Measurements from ENCODE around the gene VPS13A.

GRCh38 chr9:77370064-77370463, 192.7 kb downstream of the VPS13A start:
- TF ChIP-seq MAX (CRISPR knock-in tag; IDR thresholded peaks at IDR 0.05) (no peak), NR1H2 (CRISPR knock-in tag; IDR thresholded peaks at IDR 0.05) (no peak), ATF1 (CRISPR knock-in tag; IDR thresholded peaks at IDR 0.05) (no peak), FOXJ3 (CRISPR knock-in tag; IDR thresholded peaks at IDR 0.05; ENCODE audit: borderline replicate concordance) (no peak), ETV6 (CRISPR knock-in tag; IDR thresholded peaks at IDR 0.05) (no peak), NR2C2 (CRISPR knock-in tag; IDR thresholded peaks at IDR 0.05) (no peak)
- TF ChIP-seq, protein P1, sequence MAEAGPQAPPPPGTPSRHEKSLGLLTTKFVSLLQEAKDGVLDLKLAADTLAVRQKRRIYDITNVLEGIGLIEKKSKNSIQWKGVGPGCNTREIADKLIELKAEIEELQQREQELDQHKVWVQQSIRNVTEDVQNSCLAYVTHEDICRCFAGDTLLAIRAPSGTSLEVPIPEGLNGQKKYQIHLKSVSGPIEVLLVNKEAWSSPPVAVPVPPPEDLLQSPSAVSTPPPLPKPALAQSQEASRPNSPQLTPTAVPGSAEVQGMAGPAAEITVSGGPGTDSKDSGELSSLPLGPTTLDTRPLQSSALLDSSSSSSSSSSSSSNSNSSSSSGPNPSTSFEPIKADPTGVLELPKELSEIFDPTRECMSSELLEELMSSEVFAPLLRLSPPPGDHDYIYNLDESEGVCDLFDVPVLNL (CRISPR knock-in tag; IDR thresholded peaks at IDR 0.05; ENCODE audit: borderline replicate concordance, low read depth), result no peak
- TF ChIP-seq, protein P2, sequence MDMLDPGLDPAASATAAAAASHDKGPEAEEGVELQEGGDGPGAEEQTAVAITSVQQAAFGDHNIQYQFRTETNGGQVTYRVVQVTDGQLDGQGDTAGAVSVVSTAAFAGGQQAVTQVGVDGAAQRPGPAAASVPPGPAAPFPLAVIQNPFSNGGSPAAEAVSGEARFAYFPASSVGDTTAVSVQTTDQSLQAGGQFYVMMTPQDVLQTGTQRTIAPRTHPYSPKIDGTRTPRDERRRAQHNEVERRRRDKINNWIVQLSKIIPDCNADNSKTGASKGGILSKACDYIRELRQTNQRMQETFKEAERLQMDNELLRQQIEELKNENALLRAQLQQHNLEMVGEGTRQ (CRISPR knock-in tag; IDR thresholded peaks at IDR 0.05), result no peak
- TF ChIP-seq, protein P3, sequence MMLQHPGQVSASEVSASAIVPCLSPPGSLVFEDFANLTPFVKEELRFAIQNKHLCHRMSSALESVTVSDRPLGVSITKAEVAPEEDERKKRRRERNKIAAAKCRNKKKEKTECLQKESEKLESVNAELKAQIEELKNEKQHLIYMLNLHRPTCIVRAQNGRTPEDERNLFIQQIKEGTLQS (CRISPR knock-in tag; conservative IDR thresholded peaks at IDR 0.05), result no peak
- TF ChIP-seq, protein P4, sequence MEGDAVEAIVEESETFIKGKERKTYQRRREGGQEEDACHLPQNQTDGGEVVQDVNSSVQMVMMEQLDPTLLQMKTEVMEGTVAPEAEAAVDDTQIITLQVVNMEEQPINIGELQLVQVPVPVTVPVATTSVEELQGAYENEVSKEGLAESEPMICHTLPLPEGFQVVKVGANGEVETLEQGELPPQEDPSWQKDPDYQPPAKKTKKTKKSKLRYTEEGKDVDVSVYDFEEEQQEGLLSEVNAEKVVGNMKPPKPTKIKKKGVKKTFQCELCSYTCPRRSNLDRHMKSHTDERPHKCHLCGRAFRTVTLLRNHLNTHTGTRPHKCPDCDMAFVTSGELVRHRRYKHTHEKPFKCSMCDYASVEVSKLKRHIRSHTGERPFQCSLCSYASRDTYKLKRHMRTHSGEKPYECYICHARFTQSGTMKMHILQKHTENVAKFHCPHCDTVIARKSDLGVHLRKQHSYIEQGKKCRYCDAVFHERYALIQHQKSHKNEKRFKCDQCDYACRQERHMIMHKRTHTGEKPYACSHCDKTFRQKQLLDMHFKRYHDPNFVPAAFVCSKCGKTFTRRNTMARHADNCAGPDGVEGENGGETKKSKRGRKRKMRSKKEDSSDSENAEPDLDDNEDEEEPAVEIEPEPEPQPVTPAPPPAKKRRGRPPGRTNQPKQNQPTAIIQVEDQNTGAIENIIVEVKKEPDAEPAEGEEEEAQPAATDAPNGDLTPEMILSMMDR (IDR thresholded peaks at IDR 0.05), result no peak

Data from WTC11 (cell line).